ENCODE data around the gene JAK1.

- TF ChIP-seq CTCF (IDR thresholded peaks at IDR 0.05) (no peak), ZFX (IDR thresholded peaks at IDR 0.05; ENCODE audit: borderline replicate concordance) (no peak)
These were observed 156.3 kb downstream of the JAK1 start for GRCh38 chr1:64810001-64810400.

All from 22Rv1 (cell line).